ENCODE measurements around the gene TMEM108.

The TMEM108 gene

GRCh38 chr3:133074977-133075376, 36.8 kb downstream of the TMEM108 start:
- no peak overlapping the region for H3K27ac ChIP-seq
- no peak for TF ChIP-seq CTCF (IDR thresholded peaks at IDR 0.05)
- no peak for TF ChIP-seq ZFX (IDR thresholded peaks at IDR 0.05; ENCODE audit: borderline replicate concordance)

GRCh38 chr3:133077688-133078087, 39.5 kb downstream of the TMEM108 start:
- no peak overlapping the region for H3K27ac ChIP-seq
- TF ChIP-seq CTCF (IDR thresholded peaks at IDR 0.05) (no peak), ZFX (IDR thresholded peaks at IDR 0.05; ENCODE audit: borderline replicate concordance) (no peak)

GRCh38 chr3:133079621-133080020, 41.4 kb downstream of the TMEM108 start:
- H3K27ac ChIP-seq = no peak overlapping the region
- TF ChIP-seq CTCF (IDR thresholded peaks at IDR 0.05) = no peak
- TF ChIP-seq ZFX (IDR thresholded peaks at IDR 0.05; ENCODE audit: borderline replicate concordance) = no peak

- H3K27ac ChIP-seq = no peak overlapping the region
- no peak for TF ChIP-seq ZFX (IDR thresholded peaks at IDR 0.05; ENCODE audit: borderline replicate concordance)
- TF ChIP-seq CTCF (IDR thresholded peaks at IDR 0.05) = no peak
Observed at GRCh38 chr3:133081016-133081415, 42.8 kb downstream of the TMEM108 start.

- TF ChIP-seq ZFX (IDR thresholded peaks at IDR 0.05; ENCODE audit: borderline replicate concordance) (no peak), CTCF (IDR thresholded peaks at IDR 0.05) (no peak)
Observed at GRCh38 chr3:133083395-133083794, 45.2 kb downstream of the TMEM108 start.

GRCh38 chr3:133089906-133090485, 51.8 kb downstream of the TMEM108 start:
- no peak overlapping the region for H3K27ac ChIP-seq
- no peak for TF ChIP-seq ZFX (IDR thresholded peaks at IDR 0.05; ENCODE audit: borderline replicate concordance)
- TF ChIP-seq CTCF (IDR thresholded peaks at IDR 0.05) = no peak

More at GRCh38 chr3:133083395-133083794, 45.2 kb downstream of the TMEM108 start:
- no peak overlapping the region for H3K27ac ChIP-seq

GRCh38 chr3:133092681-133093080, 54.5 kb downstream of the TMEM108 start:
- no peak overlapping the region for H3K27ac ChIP-seq
- TF ChIP-seq CTCF (IDR thresholded peaks at IDR 0.05) = no peak
- no peak for TF ChIP-seq ZFX (IDR thresholded peaks at IDR 0.05; ENCODE audit: borderline replicate concordance)

All from 22Rv1 (cell line).